ENCODE data around the gene TCF4. TPM values are rescaled to one million over a fixed set of nuclear protein-coding genes. Genes with fewer than 3 reads are reported as not detected.

TCF4 gene
- total RNA-seq, 1 experiment from 2014 or later, result 104 TPM

DNA sequence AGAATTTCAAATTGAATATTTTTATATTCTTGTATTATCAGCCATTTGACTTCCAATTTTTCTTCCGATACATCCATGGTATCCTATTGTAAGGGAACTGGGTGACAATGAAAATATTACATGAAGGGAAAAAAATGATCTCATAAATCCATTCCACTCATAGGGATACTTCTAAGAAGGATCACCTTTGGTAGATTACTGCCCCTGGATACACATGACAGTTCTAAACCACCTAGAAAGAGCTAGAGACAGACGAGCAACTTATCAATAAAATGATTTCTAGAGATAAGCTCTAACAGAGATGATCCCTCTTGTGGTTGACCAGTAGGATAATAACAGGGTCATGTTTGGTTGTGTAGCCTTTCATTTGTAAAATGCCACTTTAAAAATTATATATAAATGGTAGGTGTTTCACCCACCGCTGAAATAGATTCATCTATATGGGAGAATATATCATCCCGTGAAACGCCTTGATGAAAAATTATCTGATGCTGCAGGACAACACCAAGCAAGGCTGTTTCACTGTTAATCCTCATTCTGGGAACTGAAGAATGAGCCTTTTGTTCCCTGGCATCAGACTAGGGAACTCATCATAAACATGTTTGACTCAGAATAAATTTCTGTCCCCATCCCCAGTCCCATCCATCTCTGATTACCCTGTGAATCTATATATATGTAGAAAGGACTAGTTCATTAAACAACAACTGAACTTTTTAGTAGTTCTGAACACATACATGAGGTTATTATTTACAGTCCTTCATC, 180.0 kb downstream of the TCF4 start (continued):
- TF ChIP-seq, protein P1, sequence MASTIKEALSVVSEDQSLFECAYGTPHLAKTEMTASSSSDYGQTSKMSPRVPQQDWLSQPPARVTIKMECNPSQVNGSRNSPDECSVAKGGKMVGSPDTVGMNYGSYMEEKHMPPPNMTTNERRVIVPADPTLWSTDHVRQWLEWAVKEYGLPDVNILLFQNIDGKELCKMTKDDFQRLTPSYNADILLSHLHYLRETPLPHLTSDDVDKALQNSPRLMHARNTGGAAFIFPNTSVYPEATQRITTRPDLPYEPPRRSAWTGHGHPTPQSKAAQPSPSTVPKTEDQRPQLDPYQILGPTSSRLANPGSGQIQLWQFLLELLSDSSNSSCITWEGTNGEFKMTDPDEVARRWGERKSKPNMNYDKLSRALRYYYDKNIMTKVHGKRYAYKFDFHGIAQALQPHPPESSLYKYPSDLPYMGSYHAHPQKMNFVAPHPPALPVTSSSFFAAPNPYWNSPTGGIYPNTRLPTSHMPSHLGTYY (CRISPR knock-in tag; IDR thresholded peaks at IDR 0.05), result no peak

DNA sequence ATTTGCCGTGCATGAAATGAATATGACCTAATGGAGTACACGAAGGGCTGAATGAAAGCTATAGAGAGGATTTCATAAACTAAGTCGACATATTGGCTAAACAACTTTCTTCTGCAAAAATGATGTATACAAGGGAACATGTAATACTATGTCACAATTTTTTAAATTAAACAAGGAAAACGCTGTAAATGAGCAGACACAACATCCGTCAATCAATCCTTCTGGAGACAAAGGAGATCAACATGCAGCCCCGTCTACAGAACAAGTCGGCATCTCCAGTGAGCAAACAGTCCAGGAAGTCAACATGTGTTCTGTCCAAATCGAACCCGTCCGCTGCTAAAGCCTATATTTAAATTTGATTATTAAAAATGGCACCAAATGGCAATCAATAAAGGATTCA, 180.8 kb downstream of the TCF4 start:
- Mint-ChIP-seq H3K36me3 (no peaks in the 10 kb centered on the region), H3K4me1 (peaks cover 80% of the 10 kb centered on the region), H3K27me3 (ENCODE audit: low read depth) (no peaks in the 10 kb centered on the region), H3K4me3 (no peak overlapping the region), H3K27ac (no peak overlapping the region), H3K9me3 (no peaks in the 10 kb centered on the region)
- ChIA-PET POLR2A (no interaction called here), CTCF (interaction anchor here (1.1 kb wide), 1 partner anchor 9 kb away, joined by 3 read pairs; no protein-coding TSS in a partner anchor)
- no peak for TF ChIP-seq JUN (CRISPR knock-in tag; IDR thresholded peaks at IDR 0.05)
- TF ChIP-seq, protein P2, sequence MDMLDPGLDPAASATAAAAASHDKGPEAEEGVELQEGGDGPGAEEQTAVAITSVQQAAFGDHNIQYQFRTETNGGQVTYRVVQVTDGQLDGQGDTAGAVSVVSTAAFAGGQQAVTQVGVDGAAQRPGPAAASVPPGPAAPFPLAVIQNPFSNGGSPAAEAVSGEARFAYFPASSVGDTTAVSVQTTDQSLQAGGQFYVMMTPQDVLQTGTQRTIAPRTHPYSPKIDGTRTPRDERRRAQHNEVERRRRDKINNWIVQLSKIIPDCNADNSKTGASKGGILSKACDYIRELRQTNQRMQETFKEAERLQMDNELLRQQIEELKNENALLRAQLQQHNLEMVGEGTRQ (CRISPR knock-in tag; IDR thresholded peaks at IDR 0.05), result no peak
- no peak for TF ChIP-seq FOXK1 (CRISPR knock-in tag; IDR thresholded peaks at IDR 0.05)
- TF ChIP-seq, protein P3, sequence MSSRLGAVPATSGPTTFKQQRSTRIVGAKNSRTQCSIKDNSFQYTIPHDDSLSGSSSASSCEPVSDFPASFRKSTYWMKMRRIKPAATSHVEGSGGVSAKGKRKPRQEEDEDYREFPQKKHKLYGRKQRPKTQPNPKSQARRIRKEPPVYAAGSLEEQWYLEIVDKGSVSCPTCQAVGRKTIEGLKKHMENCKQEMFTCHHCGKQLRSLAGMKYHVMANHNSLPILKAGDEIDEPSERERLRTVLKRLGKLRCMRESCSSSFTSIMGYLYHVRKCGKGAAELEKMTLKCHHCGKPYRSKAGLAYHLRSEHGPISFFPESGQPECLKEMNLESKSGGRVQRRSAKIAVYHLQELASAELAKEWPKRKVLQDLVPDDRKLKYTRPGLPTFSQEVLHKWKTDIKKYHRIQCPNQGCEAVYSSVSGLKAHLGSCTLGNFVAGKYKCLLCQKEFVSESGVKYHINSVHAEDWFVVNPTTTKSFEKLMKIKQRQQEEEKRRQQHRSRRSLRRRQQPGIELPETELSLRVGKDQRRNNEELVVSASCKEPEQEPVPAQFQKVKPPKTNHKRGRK (CRISPR knock-in tag; IDR thresholded peaks at IDR 0.05; ENCODE audit: borderline replicate concordance), result no peak
- no peak for TF ChIP-seq SMAD4 (CRISPR knock-in tag; IDR thresholded peaks at IDR 0.05)
- TF ChIP-seq ESRRA (CRISPR knock-in tag; IDR thresholded peaks at IDR 0.05; ENCODE audit: borderline replicate concordance), result no peak
- TF ChIP-seq EMX1 (CRISPR knock-in tag; IDR thresholded peaks at IDR 0.05), result no peak
- no peak for TF ChIP-seq SOX15 (CRISPR knock-in tag; IDR thresholded peaks at IDR 0.05)
- TF ChIP-seq TEAD4 (CRISPR knock-in tag; IDR thresholded peaks at IDR 0.05), result no peak
- TF ChIP-seq OVOL2 (CRISPR knock-in tag; IDR thresholded peaks at IDR 0.05; ENCODE audit: borderline replicate concordance), result no peak
- TF ChIP-seq ZNF423 (CRISPR knock-in tag; IDR thresholded peaks at IDR 0.05), result no peak
- TF ChIP-seq ZBTB21 (CRISPR knock-in tag; IDR thresholded peaks at IDR 0.05; ENCODE audit: borderline replicate concordance), result no peak
- TF ChIP-seq, protein P4, sequence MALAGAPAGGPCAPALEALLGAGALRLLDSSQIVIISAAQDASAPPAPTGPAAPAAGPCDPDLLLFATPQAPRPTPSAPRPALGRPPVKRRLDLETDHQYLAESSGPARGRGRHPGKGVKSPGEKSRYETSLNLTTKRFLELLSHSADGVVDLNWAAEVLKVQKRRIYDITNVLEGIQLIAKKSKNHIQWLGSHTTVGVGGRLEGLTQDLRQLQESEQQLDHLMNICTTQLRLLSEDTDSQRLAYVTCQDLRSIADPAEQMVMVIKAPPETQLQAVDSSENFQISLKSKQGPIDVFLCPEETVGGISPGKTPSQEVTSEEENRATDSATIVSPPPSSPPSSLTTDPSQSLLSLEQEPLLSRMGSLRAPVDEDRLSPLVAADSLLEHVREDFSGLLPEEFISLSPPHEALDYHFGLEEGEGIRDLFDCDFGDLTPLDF (CRISPR knock-in tag; IDR thresholded peaks at IDR 0.05), result no peak
- no peak for TF ChIP-seq TEAD1 (CRISPR knock-in tag; IDR thresholded peaks at IDR 0.05)
- no peak for TF ChIP-seq GTF2I (CRISPR knock-in tag; conservative IDR thresholded peaks at IDR 0.05)
- TF ChIP-seq, protein P5, sequence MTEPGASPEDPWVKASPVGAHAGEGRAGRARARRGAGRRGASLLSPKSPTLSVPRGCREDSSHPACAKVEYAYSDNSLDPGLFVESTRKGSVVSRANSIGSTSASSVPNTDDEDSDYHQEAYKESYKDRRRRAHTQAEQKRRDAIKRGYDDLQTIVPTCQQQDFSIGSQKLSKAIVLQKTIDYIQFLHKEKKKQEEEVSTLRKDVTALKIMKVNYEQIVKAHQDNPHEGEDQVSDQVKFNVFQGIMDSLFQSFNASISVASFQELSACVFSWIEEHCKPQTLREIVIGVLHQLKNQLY (CRISPR knock-in tag; IDR thresholded peaks at IDR 0.05), result no peak
- TF ChIP-seq, protein P6, sequence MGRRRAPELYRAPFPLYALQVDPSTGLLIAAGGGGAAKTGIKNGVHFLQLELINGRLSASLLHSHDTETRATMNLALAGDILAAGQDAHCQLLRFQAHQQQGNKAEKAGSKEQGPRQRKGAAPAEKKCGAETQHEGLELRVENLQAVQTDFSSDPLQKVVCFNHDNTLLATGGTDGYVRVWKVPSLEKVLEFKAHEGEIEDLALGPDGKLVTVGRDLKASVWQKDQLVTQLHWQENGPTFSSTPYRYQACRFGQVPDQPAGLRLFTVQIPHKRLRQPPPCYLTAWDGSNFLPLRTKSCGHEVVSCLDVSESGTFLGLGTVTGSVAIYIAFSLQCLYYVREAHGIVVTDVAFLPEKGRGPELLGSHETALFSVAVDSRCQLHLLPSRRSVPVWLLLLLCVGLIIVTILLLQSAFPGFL (CRISPR knock-in tag; IDR thresholded peaks at IDR 0.05; ENCODE audit: borderline replicate concordance), result no peak
- TF ChIP-seq, protein P1 (CRISPR knock-in tag; IDR thresholded peaks at IDR 0.05), result no peak
- ATAC-seq (no peak), DNase-seq (ENCODE audit: low spot score) (no peak)

Measured in WTC11 (cell line).